IMR-90 (cell line): Measurements from ENCODE around the gene TNRC6A. TPM values are rescaled to one million over a fixed set of nuclear protein-coding genes. Genes with fewer than 3 reads are reported as not detected.

ENCODE experiments used
- ATAC-seq: fragments of 200-7000 bp; cut with Tn5 transposase; 2 replicates; pipeline ENCODE4 v1.9.1; 2020; ENCODE audit warnings: low read depth, mild to moderate bottlenecking, moderate library complexity
- BruUV-seq: library from RNA; stranded (reverse); fragments of 400-500 nt; replicated peaks from 2 replicates; lab custom pipeline; 2021; lab: Mats Ljungman, UMichigan
- CTCF ChIA-PET: fragments of 300-600 bp; formaldehyde crosslinking; extraction: SDS; loops from one replicate; lab custom pipeline; 2021; ENCODE audit warnings: antibody characterized with exemption; lab: Yijun Ruan, JAX
- POLR2A ChIA-PET: fragments of 300-600 bp; sonication (Branson Sonifier 250); formaldehyde crosslinking; loops from one replicate; lab custom pipeline; 2022; ENCODE audit warnings: antibody characterized with exemption; ENCODE audit not compliant: unreplicated experiment; lab: Charles Lee
- DNase-seq: peaks from one replicate; pipeline ENCODE4 v3.0.0; 2013
- H2AFZ ChIP-seq: replicated peaks from 2 replicates; pipeline ENCODE3; 2013; ENCODE audit warnings: low read length, mild to moderate bottlenecking; ENCODE audit not compliant: poor library complexity
- H2AK5ac ChIP-seq: 2 replicates; pipeline ENCODE4 v1.6.1; 2013; ENCODE audit warnings: low read depth, low read length, inconsistent platforms
- H2AK9ac ChIP-seq: replicated peaks from 2 replicates; pipeline ENCODE3; 2013; ENCODE audit warnings: mild to moderate bottlenecking, low read depth, low read length, moderate library complexity; ENCODE audit not compliant: poor library complexity
- H2BK120ac ChIP-seq: 2 replicates; pipeline ENCODE4 v1.6.1; 2013; ENCODE audit warnings: low read depth, low read length, inconsistent platforms
- H2BK15ac ChIP-seq: 3 replicates; pipeline ENCODE4 v1.6.1; 2013; ENCODE audit warnings: low read depth, low read length, inconsistent platforms
- H2BK20ac ChIP-seq: 2 replicates; pipeline ENCODE4 v1.6.1; 2013; ENCODE audit warnings: low read depth, mild to moderate bottlenecking, inconsistent platforms, low read length, moderate library complexity
- H2BK5ac ChIP-seq: 2 replicates; pipeline ENCODE4 v1.6.1; 2013; ENCODE audit warnings: mild to moderate bottlenecking, low read depth, low read length, inconsistent platforms; ENCODE audit not compliant: poor library complexity, severe bottlenecking
- H3K14ac ChIP-seq: replicated peaks from 2 replicates; pipeline ENCODE4 v1.6.1; 2013; ENCODE audit warnings: low read depth, low read length, inconsistent platforms
- H3K18ac ChIP-seq: 2 replicates; pipeline ENCODE4 v1.6.1; 2013; ENCODE audit warnings: low read depth, low read length, control low read depth
- H3K23ac ChIP-seq: 2 replicates; pipeline ENCODE4 v1.6.1; 2013; ENCODE audit warnings: low read depth, low read length, inconsistent platforms
- H3K27ac ChIP-seq: 2 replicates; pipeline ENCODE4 v1.5.1; 2013; ENCODE audit warnings: mild to moderate bottlenecking, control low read depth, low read length; ENCODE audit not compliant: insufficient read depth
- H3K27me3 ChIP-seq: 2 replicates; pipeline ENCODE4 v1.6.1; 2013; ENCODE audit warnings: low read length; ENCODE audit not compliant: control insufficient read depth, insufficient read depth
- H3K36me3 ChIP-seq: 2 replicates; pipeline ENCODE4 v1.6.1; 2013; ENCODE audit warnings: low read length, mixed read lengths; ENCODE audit not compliant: control insufficient read depth, insufficient read depth
- H3K4ac ChIP-seq: 2 replicates; pipeline ENCODE4 v1.6.1; 2013; ENCODE audit warnings: low read depth, low read length, inconsistent platforms
- H3K4me1 ChIP-seq: 2 replicates; pipeline ENCODE4 v1.6.1; 2013; ENCODE audit warnings: low read length, mixed read lengths; ENCODE audit not compliant: control insufficient read depth, insufficient read depth
- H3K4me2 ChIP-seq: 2 replicates; pipeline ENCODE4 v1.6.1; 2013; ENCODE audit warnings: low read depth, mild to moderate bottlenecking, control low read depth, low read length, moderate library complexity
- H3K4me3 ChIP-seq: 2 replicates; pipeline ENCODE4 v1.5.1; 2013; ENCODE audit warnings: low read depth, mild to moderate bottlenecking, control low read depth, low read length, moderate library complexity; ENCODE audit not compliant: insufficient read depth
- H3K56ac ChIP-seq: 2 replicates; pipeline ENCODE4 v1.6.1; 2013; ENCODE audit warnings: low read length, inconsistent platforms; ENCODE audit not compliant: insufficient read depth; ENCODE audit errors: extremely low read depth
- H3K79me1 ChIP-seq, 2 experiments: 2 replicates each; pipeline ENCODE4 v1.6.1; 2013; ENCODE audit warnings: low read length in 2 of 2, inconsistent platforms in 1 of 2, low read depth in 1 of 2
- H3K9ac ChIP-seq: 2 replicates; pipeline ENCODE4 v1.6.1; 2013; ENCODE audit warnings: low read depth, low read length, control low read depth
- H3K9me1 ChIP-seq: 2 replicates; pipeline ENCODE4 v1.6.1; 2013; ENCODE audit warnings: low read length, inconsistent platforms; ENCODE audit not compliant: insufficient read depth
- H3K9me3 ChIP-seq: 2 replicates; pipeline ENCODE4 v1.6.1; 2013; ENCODE audit warnings: low read length; ENCODE audit not compliant: control insufficient read depth, insufficient read depth
- H4K20me1 ChIP-seq: 2 replicates; pipeline ENCODE4 v1.6.1; 2013; ENCODE audit warnings: low read length, inconsistent platforms; ENCODE audit not compliant: insufficient read depth
- H4K5ac ChIP-seq: 2 replicates; pipeline ENCODE4 v1.6.1; 2013; ENCODE audit warnings: mild to moderate bottlenecking, low read depth, low read length, control low read depth
- H4K8ac ChIP-seq, 2 experiments: 2 replicates each; pipeline ENCODE4 v1.6.1; 2013; ENCODE audit warnings: low read depth in 2 of 2, low read length in 2 of 2, control low read depth in 1 of 2, inconsistent platforms in 1 of 2
- H4K91ac ChIP-seq: 2 replicates; pipeline ENCODE4 v1.6.1; 2013; ENCODE audit warnings: low read depth, low read length, inconsistent platforms; ENCODE audit not compliant: insufficient read depth
- CTCF ChIP-seq: conservative IDR thresholded peaks from 2 replicates; pipeline ENCODE4 v1.5.1; 2012; ENCODE audit warnings: mild to moderate bottlenecking, low read depth, low read length, improper control_type of control experiment
- ELK1 ChIP-seq: fragments of 150-350 bp; IDR thresholded peaks from 2 replicates; pipeline ENCODE4 v1.6.1; 2016; ENCODE audit warnings: low read depth, mild to moderate bottlenecking, low read length, moderate library complexity, borderline replicate concordance
- MXI1 ChIP-seq: IDR thresholded peaks from 2 replicates; pipeline ENCODE4 v1.6.1; 2012; ENCODE audit warnings: low read depth, mild to moderate bottlenecking, low read length, moderate library complexity, borderline replicate concordance
- RAD21 ChIP-seq: IDR thresholded peaks from 2 replicates; pipeline ENCODE4 v1.6.1; 2012; ENCODE audit warnings: low read length, improper control_type of control experiment
- USF2 ChIP-seq: fragments of 150-350 bp; IDR thresholded peaks from 2 replicates; pipeline ENCODE4 v1.6.1; 2017; ENCODE audit warnings: mild to moderate bottlenecking, antibody characterized with exemption, low read length, low read depth
- dilution Hi-C: fragments of 300-500 bp; cut with HindIII; formaldehyde crosslinking; loops from one replicate; pipeline ENCODE4 v1.14.3; 2018; ENCODE audit warnings: low sequenced_read_pairs; ENCODE audit not compliant: unreplicated experiment
- in situ Hi-C: fragments of 300-500 bp; cut with MboI; formaldehyde crosslinking; loops from 3 replicates; pipeline ENCODE4 v1.14.3; 2019; ENCODE audit warnings: low sequenced_read_pairs, inconsistent platforms, mixed read lengths
- intact Hi-C: fragments of 100-400 bp; cut with micrococcal nuclease; formaldehyde crosslinking; loops from 2 replicates; pipeline ENCODE4 v1.10.0; 2022
- polyA plus RNA-seq, 3 experiments: library from polyadenylated mRNA; depleted of rRNA; stranded (reverse); fragments of >200 nt; gene quantifications; 2 replicates each; pipeline ENCODE4 v1.2.3, GENCODE V29; 2012; ENCODE audit warnings: low replicate concordance in 1 of 3
- total RNA-seq: library from RNA; depleted of rRNA; stranded (reverse); fragments of >200 nt; gene quantifications from 2 replicates; pipeline ENCODE4 v1.2.3, GENCODE V29; 2012

TNRC6A gene
- total and polyA plus RNA-seq, 2 of the 4 experiments (the other 2 are of a cell fraction), result 32.4 to 42.3 TPM

- Histone ChIP-seq H2AK5ac (no peak overlapping the region), H4K8ac (no peak overlapping the region), H4K20me1 (peaks cover 44% of the 10 kb centered on the region), H3K9me1 (peaks cover 7% of the 10 kb centered on the region; the same call in 1 of the 2 replicates), H4K91ac (no peak overlapping the region), H3K27me3 (no peaks in the 10 kb centered on the region), H2BK15ac (no peak overlapping the region), H3K27ac (no peak overlapping the region), H3K18ac (no peak overlapping the region), H2AFZ (no peak overlapping the region), H3K14ac (no peak overlapping the region), H3K23ac (no peak overlapping the region), H3K9ac (no peak overlapping the region), H3K4me2 (no peak overlapping the region), H4K5ac (no peak overlapping the region), H2BK120ac (no peak overlapping the region), H3K79me1 (peaks cover 32 to 79% of the 10 kb centered on the region in 2 experiments), H2AK9ac (no peak overlapping the region), H3K4ac (no peak overlapping the region), H2BK20ac (no peak overlapping the region), H3K4me1 (peaks cover 5% of the 10 kb centered on the region), H2BK5ac (no peak overlapping the region), H3K56ac (no peak overlapping the region), H3K9me3 (no peaks in the 10 kb centered on the region), H3K4me3 (no peak overlapping the region), H3K36me3 (peaks cover 27% of the 10 kb centered on the region)
- TF ChIP-seq MXI1, result no peak
- no peak for TF ChIP-seq CTCF
- TF ChIP-seq ELK1, result no peak
- no peak for TF ChIP-seq RAD21
- TF ChIP-seq USF2, result no peak
- CTCF ChIA-PET, result interaction anchor here (0.5 kb wide), 1 partner anchor 71 kb away, joined by 7 read pairs; no protein-coding TSS in a partner anchor
- dilution Hi-C loops (loop anchor here (25.0 kb wide), 1 partner anchor 213 kb away; no protein-coding TSS in a partner anchor), in situ Hi-C loops (no loop called here), intact Hi-C loops (no loop called here)
- no peak; the same call in 1 of the 2 replicates for ATAC-seq
- DNase-seq, result peak; percentile 37
- POLR2A ChIA-PET, result no interaction called here
- BruUV-seq, result no TSS peak
Measured at GRCh38 chr16:24775455-24775854, 46.0 kb downstream of the TNRC6A start.
